AG09309 (cell line): ENCODE data around the gene PARD3B.

Experiments used
- DNase-seq: peaks from one replicate; pipeline ENCODE4 v3.0.0-alpha.2; 2010; ENCODE audit warnings: low read depth
- H3K4me3 ChIP-seq: 2 replicates; pipeline ENCODE4 v1.5.1; 2011; ENCODE audit warnings: mild to moderate bottlenecking, low read depth, low read length, moderate library complexity; ENCODE audit not compliant: control insufficient read depth
- CTCF ChIP-seq: IDR thresholded peaks from 2 replicates; pipeline ENCODE4 v1.5.1; 2011; ENCODE audit warnings: mild to moderate bottlenecking, low read depth, low read length, inconsistent platforms; ENCODE audit not compliant: insufficient read depth, control insufficient read depth; ENCODE audit errors: missing control alignments

Gene PARD3B

DNA sequence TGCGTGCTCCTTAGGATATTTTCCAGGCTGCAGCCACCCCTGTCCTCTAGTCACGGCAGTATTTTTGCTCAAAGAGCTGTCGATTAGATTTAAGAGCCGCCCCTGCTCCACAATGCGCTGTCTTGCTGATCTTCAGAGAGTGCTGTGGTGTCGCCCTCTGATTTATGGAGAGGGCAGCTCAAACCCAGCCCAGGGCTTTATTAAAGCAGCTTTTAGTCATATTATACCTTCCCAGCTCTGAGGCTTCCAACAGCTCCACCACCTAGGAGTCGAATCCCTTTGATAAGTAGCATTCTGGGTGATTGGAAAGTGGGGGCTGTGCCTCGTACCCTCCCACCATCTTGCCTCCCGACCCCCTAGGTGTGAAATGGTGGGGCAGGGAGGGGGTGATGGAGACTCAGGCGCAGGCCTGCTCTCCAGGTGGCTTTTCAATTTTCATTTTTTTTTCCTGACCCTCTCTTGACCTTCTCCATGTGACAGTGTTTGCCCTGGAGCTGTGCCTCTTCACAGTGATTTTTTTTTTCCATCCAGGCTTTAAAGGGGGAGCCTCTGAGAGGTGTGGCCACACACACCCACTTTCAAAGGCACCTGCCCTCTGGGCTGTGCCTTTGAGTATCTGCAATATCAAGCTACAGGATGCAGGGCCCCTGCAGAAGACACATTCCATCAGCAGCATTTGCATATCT lies 1084.0 kb downstream of the PARD3B start:
- TF ChIP-seq CTCF = no peak
- no peak overlapping the region for H3K4me3 ChIP-seq
- no peak for DNase-seq

DNA sequence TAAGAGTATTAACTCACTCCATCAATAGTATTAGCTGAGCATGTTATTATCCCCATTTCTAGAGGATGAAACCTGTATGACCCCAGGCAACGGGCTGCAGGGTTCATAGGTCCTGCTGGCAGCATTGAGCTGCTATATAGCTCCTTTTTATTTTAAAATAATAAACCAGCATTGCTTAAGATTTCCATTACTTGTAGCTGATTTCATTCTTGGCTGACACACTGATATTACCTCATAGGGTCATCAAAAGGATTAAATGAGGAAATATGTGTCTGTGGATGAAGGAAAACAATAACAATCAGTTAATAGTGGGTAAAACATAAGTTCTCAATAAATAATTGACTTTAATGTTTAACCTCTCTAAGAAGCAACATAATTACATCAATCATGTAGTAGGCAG lies 1088.7 kb downstream of the PARD3B start:
- no peak for DNase-seq
- H3K4me3 ChIP-seq = no peak overlapping the region
- no peak for TF ChIP-seq CTCF

GRCh38 chr2:205636549-205637319 lies 1091.5 kb downstream of the PARD3B start:
- DNase-seq = no peak
- TF ChIP-seq CTCF = no peak
- H3K4me3 ChIP-seq = no peak overlapping the region

- no peak for TF ChIP-seq CTCF
- no peak for DNase-seq
- H3K4me3 ChIP-seq = no peak overlapping the region
Measured at GRCh38 chr2:205637320-205637602, 1092.0 kb downstream of the PARD3B start.

GRCh38 chr2:205637779-205638503 lies 1092.7 kb downstream of the PARD3B start:
- no peak for DNase-seq
- no peak overlapping the region for H3K4me3 ChIP-seq
- no peak for TF ChIP-seq CTCF

- no peak for DNase-seq
- no peak for TF ChIP-seq CTCF
- no peak overlapping the region for H3K4me3 ChIP-seq
Measured at GRCh38 chr2:205640716-205641115, 1095.4 kb downstream of the PARD3B start.
